ENCODE results near the gene PERCC1. TPM values are rescaled to one million over a fixed set of nuclear protein-coding genes. Genes with fewer than 3 reads are reported as not detected.
"Not testable (repeated sequence)": the region's sequence is repeated elsewhere in the genome, so short reads cannot be mapped to it uniquely, and the experiment has no call there.

The PERCC1 gene
- polyA plus RNA-seq, 1 donor: 0.43 TPM

GRCh38 chr16:1435921-1436697 is 5.2 kb downstream of the PERCC1 start:
- no peak for DNase-seq

GRCh38 chr16:1436731-1437355 is 6.0 kb downstream of the PERCC1 start:
- DNase-seq: no peak

GRCh38 chr16:1437606-1438005 is 6.7 kb downstream of the PERCC1 start:
- no peak for DNase-seq

- no peak for DNase-seq
Measured at GRCh38 chr16:1438229-1439057, 7.6 kb downstream of the PERCC1 start.

- no peak for DNase-seq
Measured at GRCh38 chr16:1439058-1439698, 8.3 kb downstream of the PERCC1 start.

GRCh38 chr16:1439699-1440074 is 8.8 kb downstream of the PERCC1 start:
- not testable (repeated sequence) for DNase-seq

- peak; percentile 40 for DNase-seq
Measured at GRCh38 chr16:1441391-1441829, 10.5 kb downstream of the PERCC1 start.

- DNase-seq: no peak
Measured at GRCh38 chr16:1442697-1443096, 11.8 kb downstream of the PERCC1 start.

GRCh38 chr16:1443403-1443973 is 12.6 kb downstream of the PERCC1 start:
- DNase-seq: no peak

- DNase-seq: no peak
Measured at GRCh38 chr16:1443980-1444729, 13.3 kb downstream of the PERCC1 start, which contains the start of gene CCDC154. Gene CCDC154 (minus strand): TSS chr16:1444556. CDS start chr16:1444322, 234 bp downstream.

GRCh38 chr16:1444730-1445517 is 14.0 kb downstream of the PERCC1 start:
- no peak for DNase-seq

- DNase-seq: no peak
Measured at GRCh38 chr16:1445518-1446203, 14.8 kb downstream of the PERCC1 start.

GRCh38 chr16:1446296-1447080 is 15.6 kb downstream of the PERCC1 start:
- no peak for DNase-seq

GRCh38 chr16:1447965-1448364 is 17.1 kb downstream of the PERCC1 start:
- no peak for DNase-seq

GRCh38 chr16:1448536-1449116 is 17.7 kb downstream of the PERCC1 start:
- no peak for DNase-seq

GRCh38 chr16:1449201-1449788 is 18.4 kb downstream of the PERCC1 start:
- no peak for DNase-seq

- DNase-seq: no peak
Measured at GRCh38 chr16:1450218-1450617, 19.3 kb downstream of the PERCC1 start.

GRCh38 chr16:1450841-1451240 is 20.0 kb downstream of the PERCC1 start:
- no peak for DNase-seq
